GM08714 (cell line): ENCODE measurements around the gene COG3.

ENCODE experiments used
- H3K4me3 ChIP-seq: fragments of 200-500 bp; sonication (Bioruptor generic); 2 replicates; pipeline ENCODE4 v1.5.1; 2014; ENCODE audit warnings: mild to moderate bottlenecking, low read length, inconsistent platforms
- ZNF274 ChIP-seq: IDR thresholded peaks from 2 replicates; pipeline ENCODE4 v1.6.1; 2012; ENCODE audit warnings: mild to moderate bottlenecking, low read depth, low read length

The COG3 gene

DNA sequence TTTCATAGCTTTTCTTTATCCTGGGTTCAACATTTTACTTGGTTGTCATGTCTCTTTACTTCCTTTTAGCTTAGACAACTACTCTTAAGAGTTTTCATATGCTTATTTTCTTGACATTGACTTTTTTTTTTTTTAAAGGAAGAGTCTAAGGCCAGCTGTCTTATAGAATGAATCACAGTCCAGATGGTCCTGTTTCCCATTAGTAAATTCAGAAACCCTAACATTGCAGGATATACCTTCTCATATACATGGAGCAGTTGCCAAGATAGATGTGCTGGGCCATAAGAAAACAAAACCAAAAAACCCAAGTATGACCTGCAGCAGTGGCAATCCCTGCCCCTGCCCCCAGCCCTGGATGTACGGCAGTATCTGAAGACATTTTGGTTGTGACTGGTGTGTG is 72.8 kb downstream of the COG3 start:
- H3K4me3 ChIP-seq = no peak overlapping the region
- no peak for TF ChIP-seq ZNF274

DNA sequence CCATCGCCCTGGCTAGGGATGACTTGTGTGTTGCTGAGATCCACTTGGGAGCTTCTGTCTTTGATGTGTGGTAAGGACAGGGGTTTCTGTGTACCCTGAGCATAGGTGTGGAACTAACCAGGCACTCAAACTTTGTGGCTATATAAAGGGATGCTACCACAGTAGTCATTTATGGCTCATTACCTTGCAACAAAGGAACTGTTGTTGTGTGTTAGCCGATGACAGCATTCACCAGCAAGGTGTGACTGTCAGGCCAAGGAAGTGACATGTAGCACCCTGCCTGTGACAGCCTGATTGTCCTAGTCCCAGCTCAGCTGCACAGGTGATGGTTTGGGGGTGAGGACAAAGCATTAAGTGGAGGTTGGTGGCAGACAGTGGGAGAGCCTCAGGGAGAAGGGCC is 73.6 kb downstream of the COG3 start:
- no peak for TF ChIP-seq ZNF274

DNA sequence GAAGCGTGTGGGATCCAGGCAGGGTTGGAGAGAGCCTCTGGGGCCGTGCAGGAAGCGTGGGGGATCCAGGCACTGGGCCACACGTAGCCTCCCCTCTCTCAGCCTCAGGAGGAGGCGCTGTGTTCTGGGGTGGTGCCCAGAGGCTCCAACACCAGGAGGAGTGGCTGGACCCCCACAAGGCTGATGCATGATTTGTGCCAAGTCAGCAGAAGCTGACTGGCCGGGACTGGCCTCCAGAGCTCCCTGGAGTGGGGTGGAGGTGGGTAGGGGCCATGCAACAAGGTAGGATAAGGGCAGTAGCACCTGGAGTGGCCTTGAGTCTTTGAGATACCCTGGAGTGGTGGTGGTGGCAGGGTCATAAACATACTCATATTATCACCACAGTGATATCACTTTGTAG is 75.5 kb downstream of the COG3 start:
- no peak overlapping the region for H3K4me3 ChIP-seq
- TF ChIP-seq ZNF274 = no peak

More for the DNA sequence above, 73.6 kb downstream of the COG3 start:
- H3K4me3 ChIP-seq = no peak overlapping the region

DNA sequence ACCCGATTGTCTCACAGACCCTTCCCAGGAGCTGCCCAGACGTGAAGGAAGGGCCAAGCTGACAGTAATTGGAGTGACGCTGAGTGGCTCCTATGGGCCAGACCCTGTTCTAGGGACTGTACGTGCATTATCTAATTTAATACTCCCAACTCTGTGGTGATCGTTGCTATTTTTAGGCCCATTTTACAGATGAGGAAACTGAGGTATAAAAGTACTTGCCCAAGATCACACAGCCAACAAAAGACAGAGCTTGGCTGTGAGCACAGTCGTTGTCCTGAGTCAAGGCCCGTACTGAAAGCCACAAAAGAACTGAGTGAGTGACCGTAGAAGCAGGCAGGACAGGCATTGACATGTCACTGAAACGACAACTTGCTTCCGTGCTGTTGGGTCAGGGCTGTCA is 76.1 kb downstream of the COG3 start:
- TF ChIP-seq ZNF274 = no peak
- H3K4me3 ChIP-seq = no peak overlapping the region

DNA sequence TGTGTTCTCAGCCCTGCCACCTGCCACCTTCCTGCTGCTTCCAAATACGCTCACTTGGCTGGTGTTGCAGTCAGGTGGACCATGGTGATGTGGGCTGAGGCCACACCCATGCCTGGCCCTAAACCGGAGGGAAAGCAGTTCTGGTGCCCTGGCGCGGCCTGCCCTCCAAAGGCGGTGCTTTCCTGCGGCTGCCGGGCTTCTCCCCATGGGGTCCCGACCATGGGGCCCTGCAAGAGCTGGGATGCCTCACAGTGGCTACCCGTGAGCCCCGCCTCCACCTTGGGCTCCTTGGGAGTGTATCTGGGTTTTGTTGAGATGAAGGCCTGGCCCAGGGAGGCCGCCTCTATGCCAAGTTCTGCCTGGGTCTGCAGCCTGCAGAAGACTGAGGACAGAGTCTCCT is 77.1 kb downstream of the COG3 start:
- H3K4me3 ChIP-seq = no peak overlapping the region
- no peak for TF ChIP-seq ZNF274

DNA sequence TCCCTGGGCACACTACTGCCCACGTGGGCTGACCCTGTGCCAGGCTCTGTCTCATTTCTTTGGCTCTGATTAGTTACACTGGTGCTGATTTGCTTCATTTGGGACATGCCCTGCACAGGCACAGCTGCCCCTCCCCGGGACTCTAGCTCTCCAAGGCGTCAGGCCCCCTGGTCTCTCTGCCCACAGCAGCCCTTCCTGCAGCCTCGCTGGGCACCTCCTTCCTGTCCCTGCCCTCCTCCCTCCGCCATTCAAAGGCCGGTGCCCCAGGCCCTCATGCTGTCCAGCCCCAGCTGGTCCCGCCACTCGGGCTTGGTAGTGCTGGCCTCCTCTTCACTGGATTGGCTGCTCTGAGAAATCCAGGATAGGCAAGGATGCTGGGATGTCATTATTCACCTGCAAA is 77.7 kb downstream of the COG3 start:
- H3K4me3 ChIP-seq = no peak overlapping the region
- no peak for TF ChIP-seq ZNF274

DNA sequence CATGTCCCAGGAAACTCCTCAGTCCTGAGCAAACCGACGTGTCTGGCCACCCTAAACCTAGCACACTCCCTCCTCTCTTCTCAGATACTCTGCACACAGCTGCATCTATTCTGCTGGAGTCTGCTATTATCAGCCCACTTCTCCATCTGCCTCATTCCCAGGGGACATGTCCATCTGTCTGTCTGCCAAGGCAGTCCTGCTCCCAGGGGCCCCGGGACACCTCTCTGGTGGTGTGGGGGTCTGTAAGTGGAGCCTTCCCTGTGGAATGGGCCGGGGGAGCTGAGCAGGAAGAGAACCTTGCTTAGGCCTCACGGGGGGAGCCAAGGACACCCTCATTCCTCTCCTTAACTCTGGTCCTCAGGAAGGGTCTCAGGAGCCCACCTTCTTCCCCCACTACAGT is 78.1 kb downstream of the COG3 start:
- H3K4me3 ChIP-seq = no peak overlapping the region

DNA sequence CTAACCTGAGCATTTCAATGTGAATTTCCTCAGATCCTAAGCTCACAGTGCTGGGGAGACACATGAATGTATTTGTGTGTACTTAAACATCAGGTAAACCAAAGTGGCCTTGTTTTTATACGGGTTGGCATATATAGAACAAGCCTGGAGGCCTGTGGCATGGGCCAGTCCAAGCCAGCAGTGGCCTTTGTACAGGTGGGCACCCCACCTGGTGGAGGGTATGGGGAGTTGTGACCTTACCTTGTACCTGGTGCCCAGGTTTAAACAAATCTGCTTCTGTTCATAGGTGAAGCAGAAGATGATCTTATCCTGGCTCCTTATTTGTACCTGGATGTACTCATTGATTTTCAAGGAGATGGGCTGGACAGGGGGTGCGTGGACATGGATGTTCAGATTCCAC is 79.8 kb downstream of the COG3 start:
- no peak for TF ChIP-seq ZNF274
- H3K4me3 ChIP-seq = no peak overlapping the region

More for the DNA sequence above, 78.1 kb downstream of the COG3 start:
- no peak for TF ChIP-seq ZNF274

DNA sequence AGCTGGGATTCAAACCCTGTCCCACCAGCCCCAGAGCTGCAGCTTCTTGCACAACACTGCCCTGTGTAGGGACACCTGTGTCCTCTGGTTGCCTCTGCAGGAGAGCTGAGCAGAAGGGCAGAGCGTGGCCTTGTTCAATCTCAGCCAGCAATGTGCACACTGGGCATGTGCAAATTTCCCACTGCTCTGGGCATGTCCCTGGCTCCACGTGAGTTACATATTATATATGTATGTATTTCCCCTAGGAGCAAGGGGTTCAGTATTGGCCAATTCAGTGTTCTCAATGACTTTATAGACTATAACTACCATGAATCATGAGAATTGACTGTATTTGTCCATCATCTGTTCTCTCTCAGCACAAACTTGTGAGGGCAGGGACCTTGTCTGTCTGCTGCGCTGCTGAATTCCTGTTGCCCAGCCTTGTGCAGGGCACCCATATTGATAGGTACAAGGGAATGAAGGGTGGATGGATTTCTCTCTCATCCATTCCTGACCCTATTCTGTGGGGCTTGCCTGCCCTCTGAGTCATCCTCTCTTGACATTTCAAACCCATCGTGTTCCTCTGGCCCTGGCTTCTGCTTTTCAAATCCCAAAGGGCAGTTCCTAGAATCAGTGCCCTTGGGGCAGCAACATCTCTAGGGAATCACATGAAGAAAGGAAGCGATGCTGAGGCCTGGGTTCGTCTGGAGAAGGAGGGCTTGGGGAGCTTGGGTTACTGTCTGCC is 81.1 kb downstream of the COG3 start:
- no peak overlapping the region for H3K4me3 ChIP-seq
- no peak for TF ChIP-seq ZNF274

DNA sequence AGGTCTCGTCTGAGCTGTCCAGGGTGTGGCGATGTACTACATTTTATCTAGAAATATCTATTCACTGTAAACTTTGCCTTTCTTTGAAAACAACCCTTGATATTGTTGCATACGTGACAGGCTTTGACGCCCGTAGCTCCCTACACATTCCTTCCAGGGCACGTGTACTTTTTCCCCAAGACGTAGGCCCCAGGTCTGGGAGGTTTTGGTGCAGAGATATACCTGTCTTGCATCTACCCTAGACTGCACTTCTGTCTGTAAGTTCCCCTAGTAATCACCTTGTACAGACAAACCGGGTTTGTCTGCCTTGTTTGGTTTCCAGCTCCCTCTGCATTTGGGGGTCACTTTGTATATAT is 81.6 kb downstream of the COG3 start:
- TF ChIP-seq ZNF274 = no peak
- no peak overlapping the region for H3K4me3 ChIP-seq

DNA sequence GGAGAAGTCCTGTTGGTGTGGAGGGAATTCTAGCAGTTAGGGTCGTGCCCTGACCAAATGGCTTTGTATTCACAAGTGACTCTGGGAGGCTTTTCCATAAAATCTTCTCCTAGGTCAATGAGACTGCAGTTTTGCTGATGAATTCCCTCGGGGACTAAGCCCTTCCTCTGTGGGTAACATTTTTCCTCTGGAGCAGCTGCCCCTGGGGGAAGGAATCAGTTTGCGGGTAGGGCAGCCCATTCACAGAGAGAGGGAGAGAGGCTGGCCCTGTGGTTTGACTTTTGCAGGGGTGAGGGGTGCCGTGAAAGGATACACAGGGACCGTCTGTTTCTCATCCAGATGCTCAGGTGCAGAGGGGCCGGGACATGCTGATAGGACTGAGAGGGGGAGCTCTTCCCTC is 83.5 kb downstream of the COG3 start:
- H3K4me3 ChIP-seq = no peak overlapping the region
- TF ChIP-seq ZNF274 = no peak

DNA sequence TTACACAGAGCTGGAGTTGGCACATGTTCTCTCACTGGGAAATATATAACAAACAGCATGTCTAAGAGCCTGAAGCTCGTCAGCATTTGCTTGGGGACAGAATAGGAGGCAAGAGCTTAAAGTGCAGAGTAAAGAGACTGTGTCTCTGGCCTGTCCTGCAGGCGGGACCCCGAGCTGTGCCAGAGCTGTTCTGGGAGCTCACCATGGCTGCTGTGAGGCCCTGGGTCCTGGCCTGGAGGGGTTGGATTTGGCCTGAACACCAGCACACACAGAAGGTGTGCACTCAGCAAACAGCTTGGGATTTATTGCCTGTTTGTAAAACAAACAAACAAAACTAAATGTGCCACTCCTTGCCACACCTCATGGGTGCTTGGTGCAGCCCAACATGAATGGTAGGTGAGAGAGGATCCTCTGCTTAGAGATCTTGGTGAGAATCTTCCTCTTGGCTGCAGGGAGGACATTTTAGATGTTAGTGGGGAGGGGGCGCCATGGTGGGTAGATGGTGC is 89.9 kb downstream of the COG3 start:
- TF ChIP-seq ZNF274 = no peak
- H3K4me3 ChIP-seq = no peak overlapping the region

DNA sequence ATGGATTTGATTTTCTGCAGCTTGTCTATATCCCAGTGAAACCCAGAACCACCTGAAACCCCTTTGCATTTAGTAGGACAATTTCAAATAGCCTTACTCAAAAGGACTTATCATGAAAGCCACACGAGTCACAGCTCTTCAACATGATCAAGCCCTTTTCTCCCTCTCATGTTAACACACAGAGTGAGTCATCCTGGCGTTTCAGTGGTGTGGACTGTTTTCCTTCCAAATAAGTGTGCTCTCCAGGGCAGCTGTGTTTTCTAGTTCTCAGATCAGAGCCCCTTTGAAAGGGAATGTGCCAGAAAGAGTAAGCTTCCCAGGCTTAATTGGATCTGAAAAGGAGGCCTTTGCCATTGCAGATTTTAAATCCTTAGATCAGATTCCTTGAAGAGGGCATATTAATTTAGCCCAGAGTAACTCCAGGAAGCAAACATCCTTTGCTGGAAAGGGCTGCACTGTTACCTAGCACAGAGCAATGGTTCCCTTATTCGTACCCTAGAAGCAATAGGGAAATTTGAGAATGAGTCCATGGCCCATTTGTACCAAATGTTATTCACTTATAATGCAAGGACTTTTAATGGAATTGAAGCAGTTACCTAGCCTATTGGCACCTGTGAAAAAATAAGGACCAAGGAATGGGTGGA is 99.5 kb downstream of the COG3 start:
- no peak for TF ChIP-seq ZNF274
- no peak overlapping the region for H3K4me3 ChIP-seq

DNA sequence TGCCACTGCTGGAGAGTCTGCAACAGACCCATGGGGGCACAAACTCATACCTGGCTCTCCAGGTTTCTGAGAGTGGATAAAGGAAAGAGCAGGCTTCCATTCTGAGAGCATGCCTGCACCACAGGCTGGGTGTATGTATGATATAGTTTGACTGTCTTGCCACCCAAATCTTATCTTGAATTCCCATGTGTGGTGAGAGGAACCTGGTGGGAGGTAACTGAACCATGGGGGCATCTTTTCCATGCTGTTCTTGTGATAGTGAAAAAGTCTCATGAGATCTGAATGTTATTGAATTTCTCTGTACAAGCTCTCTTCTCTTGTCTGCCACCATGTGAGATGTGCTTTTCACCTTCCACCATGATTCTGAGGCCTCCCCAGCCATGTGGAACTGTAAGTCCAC is 100.6 kb downstream of the COG3 start:
- TF ChIP-seq ZNF274 = no peak
- H3K4me3 ChIP-seq = no peak overlapping the region

DNA sequence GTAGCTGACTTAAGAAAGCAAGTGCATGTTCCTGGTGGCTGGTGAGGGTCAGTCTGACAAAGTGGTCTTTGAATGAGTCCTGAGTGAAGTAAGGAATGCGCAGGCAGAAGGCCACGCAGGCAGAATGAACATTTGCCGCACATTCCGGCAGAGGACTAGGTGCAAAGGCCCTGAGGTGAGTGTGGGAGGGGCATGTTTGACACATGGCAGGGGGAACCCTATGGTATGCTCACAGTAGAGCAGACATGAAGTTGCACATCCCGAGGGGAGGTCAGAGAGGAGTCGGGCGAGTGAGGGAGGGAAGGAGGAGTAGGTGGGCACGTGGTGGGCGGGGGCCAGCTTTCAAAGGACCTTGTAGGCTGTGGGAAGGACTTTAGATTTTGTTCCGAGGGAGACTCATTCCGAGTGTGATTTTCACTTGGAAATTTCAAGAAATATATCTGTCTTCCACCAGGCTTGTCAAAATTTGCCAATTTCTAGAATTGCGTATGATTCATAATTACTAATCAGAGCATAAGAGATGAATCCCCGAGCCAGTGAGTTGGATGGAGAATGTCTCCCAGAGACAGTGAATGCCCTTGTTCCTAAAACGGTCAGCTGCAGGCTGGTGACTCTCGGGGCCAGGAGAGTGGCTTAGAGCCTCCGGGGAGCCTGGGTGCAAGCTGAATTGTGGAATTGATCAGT is 110.5 kb downstream of the COG3 start:
- no peak overlapping the region for H3K4me3 ChIP-seq
- no peak for TF ChIP-seq ZNF274

DNA sequence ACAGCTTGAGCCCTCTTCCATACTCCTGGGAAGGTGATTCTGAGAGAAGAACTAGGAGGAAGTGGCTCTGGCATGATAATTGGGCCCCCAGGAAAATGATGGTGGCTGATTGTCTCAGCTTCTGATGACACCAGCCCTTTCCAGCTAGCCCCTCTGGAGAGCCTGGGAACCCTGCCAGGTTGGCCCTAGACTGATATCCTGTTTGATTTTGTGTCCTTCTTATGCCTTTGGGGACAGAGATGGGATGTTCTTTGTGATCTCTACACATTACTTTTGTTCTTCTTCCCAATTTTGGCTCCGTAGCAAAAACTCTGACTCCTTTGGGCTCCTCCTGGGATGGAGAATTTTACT is 111.1 kb downstream of the COG3 start:
- H3K4me3 ChIP-seq = no peak overlapping the region
- no peak for TF ChIP-seq ZNF274
